ENCODE measurements around the gene CREB3L1.

The CREB3L1 gene

GRCh38 chr11:46264030-46264429 lies 13.4 kb upstream of the CREB3L1 start:
- no peaks in the 10 kb centered on the region for H3K79me2 ChIP-seq (ENCODE audit: insufficient read depth, low read depth)
- H3K9ac ChIP-seq, result no peak overlapping the region
- no peak overlapping the region for H2AFZ ChIP-seq (ENCODE audit: low read depth)
- no peak for TF ChIP-seq CTCF (conservative IDR thresholded peaks at IDR 0.05; ENCODE audit: low read depth, low read length)
- H3K27me3 ChIP-seq (ENCODE audit: insufficient read depth, low read depth), result no peaks in the 10 kb centered on the region
- H3K27ac ChIP-seq, result no peak overlapping the region
- H3K4me1 ChIP-seq (ENCODE audit: low read depth, poor library complexity, severe bottlenecking), result no peaks in the 10 kb centered on the region
- no peaks in the 10 kb centered on the region for H3K36me3 ChIP-seq (ENCODE audit: insufficient read depth)
- no peak overlapping the region for H3K4me3 ChIP-seq (IDR thresholded peaks at IDR 0.05; ENCODE audit: insufficient read depth, low read depth, low read length)
- no peaks in the 10 kb centered on the region for H4K20me1 ChIP-seq (ENCODE audit: insufficient read depth)
- no peak overlapping the region for H3K4me2 ChIP-seq

- H3K4me2 ChIP-seq, result no peak overlapping the region
- H3K27me3 ChIP-seq (ENCODE audit: insufficient read depth, low read depth), result no peaks in the 10 kb centered on the region
- no peaks in the 10 kb centered on the region for H3K79me2 ChIP-seq (ENCODE audit: insufficient read depth, low read depth)
- no peak overlapping the region for H2AFZ ChIP-seq (ENCODE audit: low read depth)
- no peak for TF ChIP-seq CTCF (conservative IDR thresholded peaks at IDR 0.05; ENCODE audit: low read depth, low read length)
- H3K36me3 ChIP-seq (ENCODE audit: insufficient read depth), result no peaks in the 10 kb centered on the region
- no peaks in the 10 kb centered on the region for H4K20me1 ChIP-seq (ENCODE audit: insufficient read depth)
- H3K4me3 ChIP-seq (IDR thresholded peaks at IDR 0.05; ENCODE audit: insufficient read depth, low read depth, low read length), result no peak overlapping the region
- H3K9ac ChIP-seq, result no peak overlapping the region
- no peak overlapping the region for H3K27ac ChIP-seq
- no peaks in the 10 kb centered on the region for H3K4me1 ChIP-seq (ENCODE audit: low read depth, poor library complexity, severe bottlenecking)
Measured at GRCh38 chr11:46264976-46265375, 12.5 kb upstream of the CREB3L1 start.

- no peaks in the 10 kb centered on the region for H3K79me2 ChIP-seq (ENCODE audit: insufficient read depth, low read depth)
- no peaks in the 10 kb centered on the region for H3K36me3 ChIP-seq (ENCODE audit: insufficient read depth)
- H3K9ac ChIP-seq, result no peak overlapping the region
- no peak overlapping the region for H2AFZ ChIP-seq (ENCODE audit: low read depth)
- no peak for TF ChIP-seq CTCF (conservative IDR thresholded peaks at IDR 0.05; ENCODE audit: low read depth, low read length)
- H3K27me3 ChIP-seq (ENCODE audit: insufficient read depth, low read depth), result no peaks in the 10 kb centered on the region
- H3K27ac ChIP-seq, result no peak overlapping the region
- no peaks in the 10 kb centered on the region for H4K20me1 ChIP-seq (ENCODE audit: insufficient read depth)
- H3K4me3 ChIP-seq (IDR thresholded peaks at IDR 0.05; ENCODE audit: insufficient read depth, low read depth, low read length), result no peak overlapping the region
- no peak overlapping the region for H3K4me2 ChIP-seq
- H3K4me1 ChIP-seq (ENCODE audit: low read depth, poor library complexity, severe bottlenecking), result no peaks in the 10 kb centered on the region
Measured at GRCh38 chr11:46265764-46266163, 11.7 kb upstream of the CREB3L1 start.

- Histone ChIP-seq H4K20me1 (ENCODE audit: insufficient read depth) (no peaks in the 10 kb centered on the region), H3K4me1 (ENCODE audit: low read depth, poor library complexity, severe bottlenecking) (no peaks in the 10 kb centered on the region), H3K9ac (no peak overlapping the region), H3K27me3 (ENCODE audit: insufficient read depth, low read depth) (no peaks in the 10 kb centered on the region), H3K36me3 (ENCODE audit: insufficient read depth) (no peaks in the 10 kb centered on the region), H2AFZ (ENCODE audit: low read depth) (no peak overlapping the region), H3K79me2 (ENCODE audit: insufficient read depth, low read depth) (no peaks in the 10 kb centered on the region), H3K4me2 (no peak overlapping the region), H3K4me3 (IDR thresholded peaks at IDR 0.05; ENCODE audit: insufficient read depth, low read depth, low read length) (no peak overlapping the region), H3K27ac (no peak overlapping the region)
- no peak for TF ChIP-seq CTCF (conservative IDR thresholded peaks at IDR 0.05; ENCODE audit: low read depth, low read length)
Measured at GRCh38 chr11:46267930-46268329, 9.5 kb upstream of the CREB3L1 start.

GRCh38 chr11:46270684-46271083 lies 6.8 kb upstream of the CREB3L1 start:
- Histone ChIP-seq H2AFZ (ENCODE audit: low read depth) (no peak overlapping the region), H3K27ac (no peak overlapping the region), H4K20me1 (ENCODE audit: insufficient read depth) (no peaks in the 10 kb centered on the region), H3K4me1 (ENCODE audit: low read depth, poor library complexity, severe bottlenecking) (no peaks in the 10 kb centered on the region), H3K79me2 (ENCODE audit: insufficient read depth, low read depth) (no peaks in the 10 kb centered on the region), H3K27me3 (ENCODE audit: insufficient read depth, low read depth) (no peaks in the 10 kb centered on the region), H3K4me2 (no peak overlapping the region), H3K4me3 (IDR thresholded peaks at IDR 0.05; ENCODE audit: insufficient read depth, low read depth, low read length) (no peak overlapping the region), H3K9ac (no peak overlapping the region), H3K36me3 (ENCODE audit: insufficient read depth) (no peaks in the 10 kb centered on the region)
- no peak for TF ChIP-seq CTCF (conservative IDR thresholded peaks at IDR 0.05; ENCODE audit: low read depth, low read length)

Measured in KMS-11 (cell line).